ENCODE results near the gene SDC1.

Gene SDC1

GRCh38 chr2:20227894-20228505, 3.1 kb upstream of the SDC1 start:
- H3K4me3 ChIP-seq (ENCODE audit: low read depth, low read length) = no peak overlapping the region
- TF ChIP-seq CTCF (IDR thresholded peaks at IDR 0.05; ENCODE audit: control insufficient read depth, extremely low read depth, insufficient read depth) = no peak
- DNase-seq (ENCODE audit: low read depth) = no peak

GRCh38 chr2:20226152-20226545, 1.2 kb upstream of the SDC1 start:
- no peak for DNase-seq (ENCODE audit: low read depth)
- 0 out of 2 replicates have a peak, but pooled peaks have one; percentile 1 for TF ChIP-seq CTCF (IDR thresholded peaks at IDR 0.05; ENCODE audit: control insufficient read depth, extremely low read depth, insufficient read depth)
- no peak overlapping the region for H3K4me3 ChIP-seq (ENCODE audit: low read depth, low read length)

GRCh38 chr2:20225294-20226151, 593 bp upstream of the SDC1 start:
- H3K4me3 ChIP-seq (ENCODE audit: low read depth, low read length) = peak overlapping the region; percentile 54
- peak; percentile 82 for TF ChIP-seq CTCF (IDR thresholded peaks at IDR 0.05; ENCODE audit: control insufficient read depth, extremely low read depth, insufficient read depth)
- no peak for DNase-seq (ENCODE audit: low read depth)

GRCh38 chr2:20224164-20224715, 690 bp downstream of the SDC1 start:
- TF ChIP-seq CTCF (IDR thresholded peaks at IDR 0.05; ENCODE audit: control insufficient read depth, extremely low read depth, insufficient read depth) = no peak
- peak overlapping the region; percentile 54 for H3K4me3 ChIP-seq (ENCODE audit: low read depth, low read length)
- no peak for DNase-seq (ENCODE audit: low read depth)

GRCh38 chr2:20223407-20224163, 1.3 kb downstream of the SDC1 start:
- peak overlapping the region; percentile 54 for H3K4me3 ChIP-seq (ENCODE audit: low read depth, low read length)
- TF ChIP-seq CTCF (IDR thresholded peaks at IDR 0.05; ENCODE audit: control insufficient read depth, extremely low read depth, insufficient read depth) = no peak
- no peak for DNase-seq (ENCODE audit: low read depth)

- DNase-seq (ENCODE audit: low read depth) = no peak
- no peak overlapping the region for H3K4me3 ChIP-seq (ENCODE audit: low read depth, low read length)
- TF ChIP-seq CTCF (IDR thresholded peaks at IDR 0.05; ENCODE audit: control insufficient read depth, extremely low read depth, insufficient read depth) = no peak
Observed at GRCh38 chr2:20222769-20223406, 2.0 kb downstream of the SDC1 start.
